Fibroblast of villous mesenchyme (primary cell): ENCODE data around the gene CYP21A2. TPM values are rescaled to one million over a fixed set of nuclear protein-coding genes. Genes with fewer than 3 reads are reported as not detected.

Source experiments
- DNase-seq: peaks from one replicate; pipeline ENCODE4 v3.0.0-alpha.2; 2010; ENCODE audit warnings: low read depth
- H3K4me3 ChIP-seq: 2 replicates; pipeline ENCODE4 v1.5.1; 2011; ENCODE audit warnings: low read depth, mild to moderate bottlenecking, low read length
- small RNA-seq: library from RNA; depleted of rRNA; stranded (forward); fragments of <200 nt; gene quantifications from one replicate; pipeline ENCODE3, GENCODE V24; 2012
- total RNA-seq: library from RNA; depleted of rRNA; stranded (reverse); fragments of >200 nt; gene quantifications from 2 replicates; pipeline ENCODE4 v1.2.3, GENCODE V29; 2012
- TF ChIP-seq, protein P1 (sequence below): IDR thresholded peaks from 2 replicates; pipeline ENCODE4 v1.5.1; 2012; ENCODE audit warnings: low read depth, mild to moderate bottlenecking, low read length; ENCODE audit not compliant: insufficient read depth

CYP21A2 gene
- total RNA-seq, 1 donor = under 0.01 TPM

DNA sequence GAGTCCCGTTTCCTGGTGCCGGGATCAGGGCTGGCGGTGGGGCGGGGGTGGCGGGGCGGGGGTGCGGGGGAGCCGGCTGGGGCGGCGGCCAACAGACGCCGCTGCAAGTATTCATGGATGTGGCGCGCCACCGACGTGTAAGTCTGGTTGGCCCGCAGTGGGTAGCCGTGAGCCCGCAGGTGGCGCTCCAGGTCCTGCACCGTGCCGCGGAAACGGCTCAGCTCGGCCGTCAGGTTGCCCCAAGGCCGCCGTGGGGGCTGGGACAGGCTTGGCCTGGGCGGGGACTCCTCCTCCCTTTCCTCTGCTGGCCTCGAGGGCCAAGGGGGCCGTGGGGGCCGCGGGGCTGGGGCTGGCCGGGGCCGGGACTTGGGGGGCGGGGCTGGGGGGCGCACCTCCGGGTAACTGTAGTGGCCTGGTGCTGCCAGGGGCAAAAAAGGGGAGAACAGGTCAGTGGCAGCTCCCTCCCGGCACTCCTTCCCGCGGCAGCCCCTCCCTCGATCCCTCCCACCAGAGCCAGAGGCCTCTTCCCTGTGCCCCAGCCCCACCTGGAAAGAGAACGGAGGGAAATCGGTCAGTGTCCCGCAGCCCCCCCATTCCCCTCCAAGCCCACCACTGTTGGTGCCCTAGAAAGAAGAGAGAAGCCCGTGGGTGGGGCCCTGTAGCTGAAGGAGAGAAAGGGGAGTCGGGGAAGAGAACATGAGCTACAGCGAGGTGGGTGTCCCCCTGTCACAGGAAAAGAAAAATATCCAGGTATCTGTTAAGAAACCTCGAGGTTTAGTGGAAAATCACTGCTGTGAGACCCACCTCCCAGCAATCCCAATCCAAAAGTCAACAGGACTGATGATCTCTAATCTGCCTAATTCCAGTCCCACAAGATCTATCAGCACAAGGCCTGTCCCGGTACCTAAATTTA lies 49.6 kb downstream of the CYP21A2 start:
- DNase-seq = peak; percentile 88
- no peak overlapping the region for H3K4me3 ChIP-seq
- TF ChIP-seq, protein P1, sequence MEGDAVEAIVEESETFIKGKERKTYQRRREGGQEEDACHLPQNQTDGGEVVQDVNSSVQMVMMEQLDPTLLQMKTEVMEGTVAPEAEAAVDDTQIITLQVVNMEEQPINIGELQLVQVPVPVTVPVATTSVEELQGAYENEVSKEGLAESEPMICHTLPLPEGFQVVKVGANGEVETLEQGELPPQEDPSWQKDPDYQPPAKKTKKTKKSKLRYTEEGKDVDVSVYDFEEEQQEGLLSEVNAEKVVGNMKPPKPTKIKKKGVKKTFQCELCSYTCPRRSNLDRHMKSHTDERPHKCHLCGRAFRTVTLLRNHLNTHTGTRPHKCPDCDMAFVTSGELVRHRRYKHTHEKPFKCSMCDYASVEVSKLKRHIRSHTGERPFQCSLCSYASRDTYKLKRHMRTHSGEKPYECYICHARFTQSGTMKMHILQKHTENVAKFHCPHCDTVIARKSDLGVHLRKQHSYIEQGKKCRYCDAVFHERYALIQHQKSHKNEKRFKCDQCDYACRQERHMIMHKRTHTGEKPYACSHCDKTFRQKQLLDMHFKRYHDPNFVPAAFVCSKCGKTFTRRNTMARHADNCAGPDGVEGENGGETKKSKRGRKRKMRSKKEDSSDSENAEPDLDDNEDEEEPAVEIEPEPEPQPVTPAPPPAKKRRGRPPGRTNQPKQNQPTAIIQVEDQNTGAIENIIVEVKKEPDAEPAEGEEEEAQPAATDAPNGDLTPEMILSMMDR = peak; percentile 63

DNA sequence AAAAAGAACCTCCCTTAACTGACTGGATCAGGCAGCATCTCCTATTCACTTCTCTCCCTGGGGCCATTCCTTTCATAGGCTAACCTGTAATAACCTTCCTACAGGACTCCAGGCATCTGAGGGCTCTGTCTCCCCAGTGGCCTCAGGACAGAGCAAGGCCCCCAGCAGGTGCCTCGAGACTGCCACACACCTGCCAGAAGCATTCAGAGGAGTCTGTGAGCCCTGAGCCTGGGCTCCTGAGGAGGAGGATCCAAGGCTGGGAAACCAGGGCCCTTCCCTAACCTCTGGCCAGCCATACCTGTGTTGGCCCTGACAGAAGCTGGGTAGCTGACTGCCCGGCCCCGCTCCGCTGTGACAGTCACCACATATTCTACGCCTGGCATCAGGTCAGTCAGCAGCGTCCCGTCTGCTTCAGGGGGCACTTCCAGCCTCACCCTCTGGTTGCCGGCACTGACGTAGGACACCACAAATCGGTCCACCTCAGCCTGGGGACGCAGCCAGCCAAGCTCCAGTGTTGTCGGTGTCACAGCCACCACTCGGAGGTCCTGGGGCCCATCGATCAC lies 50.4 kb downstream of the CYP21A2 start:
- TF ChIP-seq, protein P1 = no peak
- DNase-seq = no peak
- H3K4me3 ChIP-seq = no peak overlapping the region

DNA sequence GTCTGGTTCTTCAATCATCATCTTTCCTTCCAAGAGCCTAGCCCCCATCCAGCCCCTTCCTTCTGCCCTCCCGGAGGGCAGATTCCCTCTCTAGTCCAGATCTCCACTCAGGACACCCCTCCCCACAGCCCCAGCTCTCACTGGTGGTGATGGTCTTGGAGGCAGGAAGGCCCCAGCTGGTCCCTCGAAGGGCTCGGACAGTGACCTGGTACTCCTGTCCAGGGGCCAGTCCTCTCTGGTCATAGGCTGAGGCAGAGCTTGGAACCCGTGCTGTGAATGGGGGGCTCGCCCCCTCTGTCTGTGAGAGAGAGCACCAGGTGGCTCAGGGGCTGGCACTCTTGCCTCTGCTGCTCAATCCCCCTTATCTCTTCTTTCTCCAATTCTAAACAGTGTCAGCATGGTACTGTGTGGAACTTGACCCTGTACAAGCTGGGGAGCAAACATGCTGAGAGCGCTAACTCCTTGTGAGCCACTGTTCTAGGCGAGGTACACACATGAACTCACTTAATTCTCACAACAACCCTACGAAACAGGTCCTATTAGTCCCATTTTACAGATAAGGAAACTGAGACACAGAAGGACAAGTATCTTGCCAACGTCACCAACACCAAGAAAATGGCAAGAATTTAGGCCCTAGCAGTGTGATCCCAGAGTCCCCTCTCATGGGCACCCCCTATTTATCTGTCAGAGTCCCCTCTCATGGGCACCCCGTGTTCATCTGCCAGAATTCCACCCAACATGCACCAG lies 51.0 kb downstream of the CYP21A2 start:
- no peak for DNase-seq
- no peak overlapping the region for H3K4me3 ChIP-seq
- TF ChIP-seq, protein P1 = no peak

Small RNA genes within 50 kb of the gene (small RNA-seq; reads per million reads assigned to genes)
- gene RNA5SP206 = not detected

Other genes with a start within 250 kb of the CYP21A2 start
- gene VARS1, start 242.7 kb upstream of the CYP21A2 start, total RNA-seq = 60.0 and 73.1 TPM in 2 replicates
- 21.6 and 23.7 TPM in 2 replicates for gene LSM2, start 231.4 kb upstream of the CYP21A2 start, total RNA-seq
- 0.86 and 0.97 TPM in 2 replicates for gene HSPA1L, start 223.1 kb upstream of the CYP21A2 start, total RNA-seq
- 77.0 and 132 TPM in 2 replicates for gene HSPA1A, start 222.9 kb upstream of the CYP21A2 start, total RNA-seq
- gene HSPA1B, start 210.7 kb upstream of the CYP21A2 start, total RNA-seq = 84.4 and 148 TPM in 2 replicates
- gene NEU1, start 175.6 kb upstream of the CYP21A2 start, total RNA-seq = 70.8 and 77.6 TPM in 2 replicates
- gene SLC44A4, start 159.4 kb upstream of the CYP21A2 start, total RNA-seq = not detected in 2 replicates
- gene EHMT2, start 140.7 kb upstream of the CYP21A2 start, total RNA-seq = 38.0 and 42.7 TPM in 2 replicates
- 1.9 and 3.0 TPM in 2 replicates for gene ZBTB12, start 136.3 kb upstream of the CYP21A2 start, total RNA-seq
- gene C2, start 110.7 kb upstream of the CYP21A2 start, total RNA-seq = 1.3 and 2.3 TPM in 2 replicates
- 3.5 and 12.1 TPM in 2 replicates for gene CFB, start 92.3 kb upstream of the CYP21A2 start, total RNA-seq
- 106 and 120 TPM in 2 replicates for gene NELFE, start 79.4 kb upstream of the CYP21A2 start, total RNA-seq
- 52.2 and 58.9 TPM in 2 replicates for gene SKIC2, start 79.2 kb upstream of the CYP21A2 start, total RNA-seq
- 14.2 and 21.9 TPM in 2 replicates for gene DXO, start 66.3 kb upstream of the CYP21A2 start, total RNA-seq
- gene C4A, start 56.4 kb upstream of the CYP21A2 start, total RNA-seq = 6.0 and 13.9 TPM in 2 replicates
- gene C4B, start 23.6 kb upstream of the CYP21A2 start, total RNA-seq = 6.8 and 9.9 TPM in 2 replicates
- 4.8 and 17.7 TPM in 2 replicates for gene TNXB, start 70.9 kb downstream of the CYP21A2 start, total RNA-seq
- 17.3 and 22.9 TPM in 2 replicates for gene ATF6B, start 89.8 kb downstream of the CYP21A2 start, total RNA-seq
- 6.4 and 6.9 TPM in 2 replicates for gene FKBPL, start 91.9 kb downstream of the CYP21A2 start, total RNA-seq
- under 0.01 and 0.32 TPM in 2 replicates for gene PRRT1, start 113.5 kb downstream of the CYP21A2 start, total RNA-seq
- gene PPT2, start 115.7 kb downstream of the CYP21A2 start, total RNA-seq = 14.8 and 22.9 TPM in 2 replicates
- 0.97 and 2.6 TPM in 2 replicates for gene EGFL8, start 126.2 kb downstream of the CYP21A2 start, total RNA-seq
- 21.9 and 30.2 TPM in 2 replicates for gene AGPAT1, start 137.7 kb downstream of the CYP21A2 start, total RNA-seq
- gene RNF5, start 140.0 kb downstream of the CYP21A2 start, total RNA-seq = 22.5 and 37.6 TPM in 2 replicates
- gene AGER, start 145.8 kb downstream of the CYP21A2 start, total RNA-seq = 0.32 and 0.86 TPM in 2 replicates
- 29.0 and 35.4 TPM in 2 replicates for gene PBX2, start 151.8 kb downstream of the CYP21A2 start, total RNA-seq
- 2.6 and 4.8 TPM in 2 replicates for gene GPSM3, start 154.2 kb downstream of the CYP21A2 start, total RNA-seq
- 1.3 and 1.6 TPM in 2 replicates for gene NOTCH4, start 185.7 kb downstream of the CYP21A2 start, total RNA-seq